Fibroblast of lung (primary cell): Measurements from ENCODE around the gene CWC27.

Source experiments
- EZH2 ChIP-seq: IDR thresholded peaks from 2 replicates; pipeline ENCODE4 v1.5.1; 2012; ENCODE audit warnings: low read length, control low read depth, mild to moderate bottlenecking; ENCODE audit errors: missing control alignments
- TF ChIP-seq, protein P1 (sequence below), 2 donors: IDR thresholded peaks in 1 of 2; conservative IDR thresholded peaks in 1 of 2; 1 replicate in 1 of 2; 2 replicates in 1 of 2; pipeline ENCODE4 v1.5.1; 2011 to 2012; ENCODE audit warnings: low read length in 2 of 2, control low read depth in 1 of 2, inconsistent platforms in 1 of 2, low read depth in 1 of 2, mild to moderate bottlenecking in 1 of 2

DNA sequence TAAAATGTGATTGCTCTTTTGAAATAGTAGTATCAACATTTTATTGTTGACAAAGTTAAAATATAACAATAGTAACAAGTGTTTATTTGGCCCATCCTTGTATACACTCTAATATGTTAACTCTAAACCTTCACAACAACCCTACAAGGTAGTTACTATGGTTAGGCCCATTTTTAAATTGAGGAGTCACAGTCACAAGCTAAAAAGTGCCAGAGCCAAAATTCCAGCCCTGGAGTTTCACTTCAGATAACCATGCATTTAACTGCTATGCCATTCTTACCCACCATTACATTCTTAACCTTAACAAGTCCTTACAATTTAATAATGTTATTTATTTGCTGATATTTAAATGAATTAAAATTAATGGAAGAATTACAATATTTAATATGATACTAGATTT lies 91.2 kb downstream of the CWC27 start:
- TF ChIP-seq, protein P1, sequence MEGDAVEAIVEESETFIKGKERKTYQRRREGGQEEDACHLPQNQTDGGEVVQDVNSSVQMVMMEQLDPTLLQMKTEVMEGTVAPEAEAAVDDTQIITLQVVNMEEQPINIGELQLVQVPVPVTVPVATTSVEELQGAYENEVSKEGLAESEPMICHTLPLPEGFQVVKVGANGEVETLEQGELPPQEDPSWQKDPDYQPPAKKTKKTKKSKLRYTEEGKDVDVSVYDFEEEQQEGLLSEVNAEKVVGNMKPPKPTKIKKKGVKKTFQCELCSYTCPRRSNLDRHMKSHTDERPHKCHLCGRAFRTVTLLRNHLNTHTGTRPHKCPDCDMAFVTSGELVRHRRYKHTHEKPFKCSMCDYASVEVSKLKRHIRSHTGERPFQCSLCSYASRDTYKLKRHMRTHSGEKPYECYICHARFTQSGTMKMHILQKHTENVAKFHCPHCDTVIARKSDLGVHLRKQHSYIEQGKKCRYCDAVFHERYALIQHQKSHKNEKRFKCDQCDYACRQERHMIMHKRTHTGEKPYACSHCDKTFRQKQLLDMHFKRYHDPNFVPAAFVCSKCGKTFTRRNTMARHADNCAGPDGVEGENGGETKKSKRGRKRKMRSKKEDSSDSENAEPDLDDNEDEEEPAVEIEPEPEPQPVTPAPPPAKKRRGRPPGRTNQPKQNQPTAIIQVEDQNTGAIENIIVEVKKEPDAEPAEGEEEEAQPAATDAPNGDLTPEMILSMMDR (conservative IDR thresholded peaks at IDR 0.05 in 1 of 2, IDR thresholded peaks at IDR 0.05 in 1 of 2; ENCODE audit: low read depth in 1 of 2, low read length in 2 of 2): no peak
- TF ChIP-seq EZH2: no peak
